Erythroblast (primary cell): ENCODE data around the gene PYGB.

Source experiments
- GATA1 ChIP-seq: IDR thresholded peaks from 2 replicates; pipeline ENCODE4 v1.6.1; 2011; ENCODE audit warnings: low read depth, mild to moderate bottlenecking, control low read depth, low read length, moderate library complexity
- POLR2A ChIP-seq: IDR thresholded peaks from 2 replicates; pipeline ENCODE4 v1.6.1; 2011; ENCODE audit warnings: mild to moderate bottlenecking, low read length

- TF ChIP-seq POLR2A, result no peak
- no peak for TF ChIP-seq GATA1
These were observed 826 bp upstream of the PYGB start for GRCh38 chr20:25247000-25247517.
